ENCODE results near the gene EXOC4. TPM values are rescaled to one million over a fixed set of nuclear protein-coding genes. Genes with fewer than 3 reads are reported as not detected.
A peak's percentile ranks its signal among the peaks of the same experiment; 100 is the strongest.

The EXOC4 gene
- total RNA-seq, 2 experiments from 2014 or later, result 58.0 to 59.9 TPM

- ATAC-seq (ENCODE audit: poor library complexity), result no peak
- CTCF ChIA-PET, result no interaction called here
Measured at GRCh38 chr7:133288970-133289369, 36.1 kb downstream of the EXOC4 start.

DNA sequence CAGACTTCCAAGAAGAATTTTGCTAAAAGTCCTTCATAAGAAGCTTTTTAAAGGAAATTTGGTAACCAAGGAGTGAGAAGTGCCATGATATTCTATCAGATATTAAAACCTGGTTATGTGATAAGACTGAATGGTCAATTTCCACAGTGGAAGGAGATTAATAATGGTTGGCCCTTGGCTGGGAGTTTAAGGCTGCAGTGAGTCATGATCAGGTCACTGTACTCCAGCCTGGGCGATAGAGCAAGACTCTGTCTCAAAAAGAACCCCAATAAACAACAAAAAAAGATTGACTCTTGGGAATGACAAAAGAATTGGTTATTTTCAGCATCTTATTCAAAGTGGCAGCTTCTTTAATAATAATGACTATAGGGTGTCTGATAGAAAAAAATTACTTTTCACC is 37.2 kb downstream of the EXOC4 start:
- H3K9me3 ChIP-seq (ENCODE audit: control insufficient read depth in 1 of 2, insufficient read depth in 1 of 2, low read length in 2 of 2), result no peaks in the 10 kb centered on the region
- peaks cover 15% of the 10 kb centered on the region for H3K36me3 ChIP-seq (ENCODE audit: insufficient read depth, low read length)
- Mint-ChIP-seq H3K4me3 (no peak overlapping the region), H3K4me1 (ENCODE audit: low read depth) (peaks cover 13% of the 10 kb centered on the region), H3K27ac (no peak overlapping the region), H3K9me3 (no peaks in the 10 kb centered on the region), H3K27me3 (no peaks in the 10 kb centered on the region), H3K36me3 (ENCODE audit: low read depth) (peaks cover 74% of the 10 kb centered on the region)
- TF ChIP-seq, protein P1, sequence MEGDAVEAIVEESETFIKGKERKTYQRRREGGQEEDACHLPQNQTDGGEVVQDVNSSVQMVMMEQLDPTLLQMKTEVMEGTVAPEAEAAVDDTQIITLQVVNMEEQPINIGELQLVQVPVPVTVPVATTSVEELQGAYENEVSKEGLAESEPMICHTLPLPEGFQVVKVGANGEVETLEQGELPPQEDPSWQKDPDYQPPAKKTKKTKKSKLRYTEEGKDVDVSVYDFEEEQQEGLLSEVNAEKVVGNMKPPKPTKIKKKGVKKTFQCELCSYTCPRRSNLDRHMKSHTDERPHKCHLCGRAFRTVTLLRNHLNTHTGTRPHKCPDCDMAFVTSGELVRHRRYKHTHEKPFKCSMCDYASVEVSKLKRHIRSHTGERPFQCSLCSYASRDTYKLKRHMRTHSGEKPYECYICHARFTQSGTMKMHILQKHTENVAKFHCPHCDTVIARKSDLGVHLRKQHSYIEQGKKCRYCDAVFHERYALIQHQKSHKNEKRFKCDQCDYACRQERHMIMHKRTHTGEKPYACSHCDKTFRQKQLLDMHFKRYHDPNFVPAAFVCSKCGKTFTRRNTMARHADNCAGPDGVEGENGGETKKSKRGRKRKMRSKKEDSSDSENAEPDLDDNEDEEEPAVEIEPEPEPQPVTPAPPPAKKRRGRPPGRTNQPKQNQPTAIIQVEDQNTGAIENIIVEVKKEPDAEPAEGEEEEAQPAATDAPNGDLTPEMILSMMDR (IDR thresholded peaks at IDR 0.05), result no peak
- intact Hi-C loops (cut with DNase I, micrococcal nuclease), result no loop called here
- CTCF ChIA-PET, result no interaction called here
- no peaks in the 10 kb centered on the region for H3K27me3 ChIP-seq (ENCODE audit: control insufficient read depth in 1 of 2, insufficient read depth in 2 of 2, low read length in 2 of 2)
- H3K27ac ChIP-seq (ENCODE audit: low read depth in 1 of 2, low read length in 2 of 2), result no peak overlapping the region
- ATAC-seq (ENCODE audit: poor library complexity) (no peak), DNase-seq (no peak)
- POLR2A ChIA-PET, result no interaction called here
- no peak overlapping the region for H3K4me3 ChIP-seq (ENCODE audit: low read length)
- no peaks in the 10 kb centered on the region for H3K4me1 ChIP-seq (ENCODE audit: insufficient read depth, low read length)

More at GRCh38 chr7:133288970-133289369, 36.1 kb downstream of the EXOC4 start:
- no peaks in the 10 kb centered on the region for H3K27me3 ChIP-seq (ENCODE audit: control insufficient read depth in 1 of 2, insufficient read depth in 2 of 2, low read length in 2 of 2)
- Mint-ChIP-seq H3K9me3 (no peaks in the 10 kb centered on the region), H3K27me3 (no peaks in the 10 kb centered on the region), H3K4me3 (no peak overlapping the region), H3K36me3 (ENCODE audit: low read depth) (peaks cover 82% of the 10 kb centered on the region), H3K27ac (no peak overlapping the region), H3K4me1 (ENCODE audit: low read depth) (peaks cover 13% of the 10 kb centered on the region)
- H3K27ac ChIP-seq (ENCODE audit: low read depth in 1 of 2, low read length in 2 of 2), result no peak overlapping the region
- H3K9me3 ChIP-seq (ENCODE audit: control insufficient read depth in 1 of 2, insufficient read depth in 1 of 2, low read length in 2 of 2), result no peaks in the 10 kb centered on the region
- DNase-seq, result no peak
- H3K4me3 ChIP-seq (ENCODE audit: low read length), result no peak overlapping the region
- POLR2A ChIA-PET, result no interaction called here
- TF ChIP-seq, protein P1 (IDR thresholded peaks at IDR 0.05), result no peak
- intact Hi-C loops (cut with DNase I, micrococcal nuclease), result no loop called here
- peaks cover 15% of the 10 kb centered on the region for H3K36me3 ChIP-seq (ENCODE audit: insufficient read depth, low read length)
- no peaks in the 10 kb centered on the region for H3K4me1 ChIP-seq (ENCODE audit: insufficient read depth, low read length)

- peaks cover 13% of the 10 kb centered on the region for H3K4me1 Mint-ChIP-seq (ENCODE audit: low read depth)
- no peaks in the 10 kb centered on the region for H3K27me3 Mint-ChIP-seq
- ATAC-seq (ENCODE audit: poor library complexity) (no peak), DNase-seq (peak in 1 of 14 experiments; percentile 27)
- intact Hi-C loops (cut with DNase I, micrococcal nuclease), result no loop called here
- H3K36me3 Mint-ChIP-seq (ENCODE audit: low read depth), result peaks cover 71% of the 10 kb centered on the region
- no peaks in the 10 kb centered on the region for H3K4me1 ChIP-seq (ENCODE audit: insufficient read depth, low read length)
- no peak overlapping the region for H3K4me3 Mint-ChIP-seq
- no peaks in the 10 kb centered on the region for H3K9me3 ChIP-seq (ENCODE audit: control insufficient read depth in 1 of 2, insufficient read depth in 1 of 2, low read length in 2 of 2)
- no peak overlapping the region for H3K27ac ChIP-seq (ENCODE audit: low read depth in 1 of 2, low read length in 2 of 2)
- CTCF ChIA-PET, result no interaction called here
- no peaks in the 10 kb centered on the region for H3K27me3 ChIP-seq (ENCODE audit: control insufficient read depth in 1 of 2, insufficient read depth in 2 of 2, low read length in 2 of 2)
- H3K27ac Mint-ChIP-seq, result no peak overlapping the region
- H3K36me3 ChIP-seq (ENCODE audit: insufficient read depth, low read length), result peaks cover 15% of the 10 kb centered on the region
- no peaks in the 10 kb centered on the region for H3K9me3 Mint-ChIP-seq
- H3K4me3 ChIP-seq (ENCODE audit: low read length), result no peak overlapping the region
- TF ChIP-seq, protein P1 (IDR thresholded peaks at IDR 0.05), result no peak
- POLR2A ChIA-PET, result no interaction called here
Measured at GRCh38 chr7:133290676-133291333, 37.9 kb downstream of the EXOC4 start.
